ENCODE data around the gene SNX7.

Gene SNX7

GRCh38 chr1:98692482-98692881 lies 31.0 kb downstream of the SNX7 start:
- TF ChIP-seq Cebpa-rat (IDR thresholded peaks at IDR 0.05): no peak
- H3K9ac ChIP-seq: no peak overlapping the region

DNA sequence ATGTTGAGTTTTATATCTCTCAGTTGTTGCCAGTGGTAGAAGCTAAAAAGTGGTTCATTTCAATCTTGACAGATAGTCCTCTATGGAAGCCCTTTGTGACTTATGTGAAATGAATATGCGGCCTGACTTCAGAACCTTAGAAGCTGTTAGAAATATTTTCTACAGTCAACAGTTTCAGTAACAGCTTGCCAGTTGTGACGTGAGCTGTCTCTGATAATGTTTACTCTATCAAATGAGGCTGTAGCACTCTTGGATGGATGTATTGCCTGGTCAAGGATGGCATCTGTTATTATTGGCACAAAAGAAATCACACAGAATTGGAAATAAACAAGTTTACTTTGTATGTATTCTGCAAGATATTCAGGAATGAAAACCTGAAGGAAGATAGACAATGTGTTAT lies 31.9 kb downstream of the SNX7 start:
- no peak overlapping the region for H3K4me2 ChIP-seq
- no peaks in the 10 kb centered on the region for H3K27me3 ChIP-seq
- H3K9me3 ChIP-seq (replicated peaks in 1 of 11): no peaks in the 10 kb centered on the region
- no peak overlapping the region for H3K27ac ChIP-seq
- no peak overlapping the region for H3K9ac ChIP-seq
- H4K20me1 ChIP-seq: no peaks in the 10 kb centered on the region
- H3K36me3 ChIP-seq: no peaks in the 10 kb centered on the region
- TF ChIP-seq Cebpa-rat (IDR thresholded peaks at IDR 0.05): no peak
- no peak overlapping the region for H3K4me3 ChIP-seq
- no peaks in the 10 kb centered on the region for H3K4me1 ChIP-seq

More at GRCh38 chr1:98692482-98692881, 31.0 kb downstream of the SNX7 start:
- no peaks in the 10 kb centered on the region for H3K36me3 ChIP-seq
- no peaks in the 10 kb centered on the region for H4K20me1 ChIP-seq
- no peak overlapping the region for H3K27ac ChIP-seq
- H3K4me3 ChIP-seq: no peak overlapping the region
- H3K4me2 ChIP-seq: no peak overlapping the region
- H3K9me3 ChIP-seq (replicated peaks in 1 of 11): no peaks in the 10 kb centered on the region
- no peaks in the 10 kb centered on the region for H3K4me1 ChIP-seq
- H3K27me3 ChIP-seq: no peaks in the 10 kb centered on the region

DNA sequence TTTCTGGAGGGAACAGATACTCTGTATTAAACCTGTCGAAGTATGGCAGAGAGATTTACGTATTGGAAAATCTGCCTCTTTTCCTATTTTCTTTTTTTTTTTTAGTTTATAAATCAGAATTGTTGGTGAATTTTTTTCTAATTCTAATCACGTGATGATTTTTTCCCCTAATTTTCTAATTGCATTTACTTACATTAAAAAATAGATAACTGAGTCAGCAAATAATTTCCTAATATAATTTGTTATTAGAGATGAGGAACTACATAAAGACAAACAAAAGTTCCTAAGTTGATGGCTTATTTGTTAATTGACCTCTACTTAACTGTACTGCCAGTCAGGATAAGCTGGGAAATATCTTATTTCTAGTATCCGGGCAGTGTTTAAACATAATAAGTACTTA lies 34.6 kb downstream of the SNX7 start:
- Histone ChIP-seq H3K4me3 (no peak overlapping the region), H3K4me2 (no peak overlapping the region), H3K36me3 (no peaks in the 10 kb centered on the region), H3K9ac (no peak overlapping the region), H3K9me3 (replicated peaks in 1 of 11) (no peaks in the 10 kb centered on the region), H3K27ac (no peak overlapping the region), H3K4me1 (no peaks in the 10 kb centered on the region), H4K20me1 (no peaks in the 10 kb centered on the region), H3K27me3 (no peaks in the 10 kb centered on the region)
- TF ChIP-seq Cebpa-rat (IDR thresholded peaks at IDR 0.05): no peak

DNA sequence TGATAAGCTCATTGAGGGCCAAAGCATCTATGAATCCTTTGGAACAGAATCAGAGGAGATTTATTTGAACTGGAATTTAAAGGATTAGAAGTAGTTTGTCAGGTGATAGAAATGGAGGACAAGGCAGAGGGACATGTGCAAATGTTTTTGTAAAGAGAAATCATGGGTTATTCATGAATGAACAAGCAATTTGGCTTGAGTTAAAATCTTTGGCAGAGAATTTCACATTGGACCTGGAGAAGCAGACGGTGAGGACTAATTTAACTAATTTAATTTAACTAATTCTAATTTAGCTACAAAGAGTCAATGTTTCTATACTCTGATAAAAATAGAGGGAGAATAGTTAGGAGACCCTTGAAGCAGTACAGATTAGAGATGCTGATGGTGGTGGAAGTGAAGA lies 36.3 kb downstream of the SNX7 start:
- H3K27ac ChIP-seq: no peak overlapping the region
- no peaks in the 10 kb centered on the region for H3K36me3 ChIP-seq
- no peaks in the 10 kb centered on the region for H4K20me1 ChIP-seq
- no peak overlapping the region for H3K4me2 ChIP-seq
- TF ChIP-seq Cebpa-rat (IDR thresholded peaks at IDR 0.05): no peak
- H3K4me1 ChIP-seq: no peaks in the 10 kb centered on the region
- no peak overlapping the region for H3K4me3 ChIP-seq
- no peaks in the 10 kb centered on the region for H3K27me3 ChIP-seq
- no peaks in the 10 kb centered on the region for H3K9me3 ChIP-seq (replicated peaks in 1 of 11)
- no peak overlapping the region for H3K9ac ChIP-seq

DNA sequence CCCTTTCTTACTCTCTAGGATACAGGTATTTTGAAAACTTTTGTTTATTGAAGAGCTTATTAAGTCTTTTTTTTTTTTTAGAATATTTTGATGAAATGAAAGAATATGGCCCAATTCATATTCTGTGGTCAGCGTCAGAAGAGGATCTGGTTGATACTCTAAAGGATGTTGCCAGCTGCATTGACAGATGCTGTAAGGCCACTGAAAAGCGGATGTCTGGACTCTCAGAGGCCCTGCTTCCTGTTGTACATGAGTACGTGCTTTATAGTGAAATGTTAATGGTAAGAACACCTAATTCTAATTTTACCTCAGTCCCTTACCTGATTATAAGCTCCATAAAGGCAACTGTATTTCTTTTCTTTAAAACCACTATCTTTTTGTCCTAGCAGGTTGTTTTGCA lies 37.1 kb downstream of the SNX7 start:
- TF ChIP-seq Cebpa-rat (IDR thresholded peaks at IDR 0.05): no peak
- Histone ChIP-seq H3K27ac (no peak overlapping the region), H3K9me3 (replicated peaks in 1 of 11) (no peaks in the 10 kb centered on the region), H3K36me3 (no peaks in the 10 kb centered on the region), H3K4me1 (no peaks in the 10 kb centered on the region), H3K4me3 (no peak overlapping the region), H3K9ac (no peak overlapping the region), H4K20me1 (no peaks in the 10 kb centered on the region), H3K4me2 (no peak overlapping the region), H3K27me3 (no peaks in the 10 kb centered on the region)

DNA sequence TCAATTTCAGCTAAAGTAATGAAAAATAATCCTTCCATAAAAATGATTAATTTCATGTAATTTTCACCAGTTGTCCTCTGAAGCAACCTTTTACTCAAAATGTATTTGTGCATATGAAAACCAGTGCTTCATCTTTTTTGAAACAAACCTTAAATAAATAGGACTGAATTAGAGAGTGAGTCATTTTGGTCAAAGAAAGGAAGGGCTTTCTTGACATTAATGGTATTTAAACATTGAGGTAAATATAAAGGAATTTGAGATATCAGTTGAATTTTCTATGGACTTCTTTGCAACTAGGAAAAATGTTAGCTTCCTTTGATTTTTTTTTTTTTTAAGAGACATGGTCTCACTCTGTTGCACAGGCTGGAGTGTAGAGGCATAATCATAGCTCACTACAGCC lies 38.7 kb downstream of the SNX7 start:
- no peaks in the 10 kb centered on the region for H3K27me3 ChIP-seq
- no peak for TF ChIP-seq Cebpa-rat (IDR thresholded peaks at IDR 0.05)
- H3K9me3 ChIP-seq (replicated peaks in 1 of 11): no peaks in the 10 kb centered on the region
- H4K20me1 ChIP-seq: no peaks in the 10 kb centered on the region
- no peak overlapping the region for H3K9ac ChIP-seq
- H3K4me3 ChIP-seq: no peak overlapping the region
- H3K27ac ChIP-seq: no peak overlapping the region
- H3K36me3 ChIP-seq: no peaks in the 10 kb centered on the region
- peaks cover 0 to 4% (median 0%) of the 10 kb centered on the region in 10 experiments; a peak in 1 of 20 replicates for H3K4me1 ChIP-seq
- no peak overlapping the region for H3K4me2 ChIP-seq

DNA sequence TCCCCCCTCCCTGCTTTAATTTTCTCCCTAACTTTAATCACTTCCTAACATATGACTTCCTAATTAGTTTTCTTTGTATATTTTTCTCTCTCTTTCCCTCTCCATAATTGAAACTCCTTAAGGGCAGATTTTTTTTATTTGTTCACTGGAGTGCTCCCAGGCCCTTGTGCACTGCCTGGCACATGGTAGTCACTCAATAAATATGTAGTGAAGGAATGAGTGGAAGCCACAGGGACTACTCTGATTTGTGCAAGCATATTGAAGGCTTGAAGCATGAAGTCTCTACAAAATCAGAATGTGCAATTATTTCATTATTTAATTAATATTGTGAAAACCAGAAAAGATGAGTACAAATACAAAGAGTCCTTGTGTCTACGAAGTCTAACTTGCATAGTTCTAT lies 41.5 kb downstream of the SNX7 start:
- H3K27ac ChIP-seq: no peak overlapping the region
- H3K4me2 ChIP-seq: no peak overlapping the region
- H4K20me1 ChIP-seq: no peaks in the 10 kb centered on the region
- H3K4me1 ChIP-seq: peaks cover 0 to 4% (median 0%) of the 10 kb centered on the region in 10 experiments; a peak in 1 of 20 replicates
- no peak overlapping the region for H3K4me3 ChIP-seq
- no peaks in the 10 kb centered on the region for H3K36me3 ChIP-seq
- H3K27me3 ChIP-seq: no peaks in the 10 kb centered on the region
- TF ChIP-seq Cebpa-rat (IDR thresholded peaks at IDR 0.05): no peak
- H3K9ac ChIP-seq: no peak overlapping the region
- no peaks in the 10 kb centered on the region for H3K9me3 ChIP-seq (replicated peaks in 1 of 11)

DNA sequence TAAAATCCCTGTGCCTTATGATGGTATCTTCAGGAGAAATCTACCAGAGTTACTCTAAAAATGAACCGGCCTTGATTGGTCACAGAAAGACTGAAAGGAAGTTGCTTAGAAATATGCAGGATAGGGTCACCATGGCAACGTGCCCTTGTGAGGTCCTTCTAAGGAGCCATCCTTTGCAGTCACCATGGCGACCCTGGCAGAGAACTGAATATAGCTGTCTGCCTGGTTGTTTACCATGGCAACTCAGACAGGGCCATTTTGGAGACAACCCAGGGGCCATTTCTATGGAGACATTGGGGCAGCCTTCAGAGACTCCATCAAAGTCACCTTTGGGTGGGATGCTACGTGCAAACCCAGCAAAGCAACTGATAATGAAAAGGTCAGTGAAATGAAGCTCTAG lies 43.0 kb downstream of the SNX7 start:
- Histone ChIP-seq H4K20me1 (no peaks in the 10 kb centered on the region), H3K36me3 (no peaks in the 10 kb centered on the region), H3K4me3 (no peak overlapping the region), H3K4me2 (no peak overlapping the region; a peak in 1 of 22 replicates), H3K4me1 (peaks cover 0 to 4% (median 0%) of the 10 kb centered on the region in 10 experiments; a peak in 1 of 20 replicates), H3K9ac (no peak overlapping the region), H3K9me3 (replicated peaks in 1 of 11) (no peaks in the 10 kb centered on the region), H3K27me3 (no peaks in the 10 kb centered on the region), H3K27ac (no peak overlapping the region)
- TF ChIP-seq Cebpa-rat (IDR thresholded peaks at IDR 0.05): no peak

DNA sequence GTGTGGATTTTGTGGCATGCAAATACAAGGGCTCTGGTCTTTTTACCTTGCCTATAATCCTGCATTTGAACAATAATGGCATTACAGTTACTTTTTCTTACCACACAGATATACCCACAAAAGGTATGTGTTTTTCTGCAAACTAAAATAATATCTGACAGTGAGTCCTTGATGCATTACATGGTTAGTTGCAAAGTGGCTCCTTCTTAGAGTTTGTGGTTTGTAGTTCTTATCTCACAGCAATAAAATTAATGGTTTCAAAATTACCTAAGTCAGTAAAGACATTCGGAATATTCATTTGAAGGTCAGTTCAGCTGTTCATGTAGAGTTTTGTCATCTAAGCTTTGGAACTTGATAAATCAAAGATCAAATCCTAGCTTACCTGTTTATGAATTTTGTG lies 43.5 kb downstream of the SNX7 start:
- H3K4me1 ChIP-seq: peaks cover 0 to 4% (median 0%) of the 10 kb centered on the region in 10 experiments; a peak in 1 of 20 replicates
- no peaks in the 10 kb centered on the region for H3K9me3 ChIP-seq (replicated peaks in 1 of 11)
- H3K4me3 ChIP-seq: no peak overlapping the region
- no peak for TF ChIP-seq Cebpa-rat (IDR thresholded peaks at IDR 0.05)
- H3K27ac ChIP-seq: no peak overlapping the region
- no peak overlapping the region for H3K4me2 ChIP-seq
- H3K9ac ChIP-seq: no peak overlapping the region
- no peaks in the 10 kb centered on the region for H3K36me3 ChIP-seq
- no peaks in the 10 kb centered on the region for H3K27me3 ChIP-seq
- H4K20me1 ChIP-seq: no peaks in the 10 kb centered on the region

- H3K4me1 ChIP-seq: peaks cover 0 to 4% (median 0%) of the 10 kb centered on the region in 10 experiments; a peak in 1 of 20 replicates
- H3K36me3 ChIP-seq: no peaks in the 10 kb centered on the region
- H3K9ac ChIP-seq: no peak overlapping the region
- no peak for TF ChIP-seq Cebpa-rat (IDR thresholded peaks at IDR 0.05)
- H3K27ac ChIP-seq: no peak overlapping the region
- no peaks in the 10 kb centered on the region for H4K20me1 ChIP-seq
- no peak overlapping the region for H3K4me3 ChIP-seq
- no peaks in the 10 kb centered on the region for H3K9me3 ChIP-seq (replicated peaks in 1 of 11)
- H3K4me2 ChIP-seq: no peak overlapping the region
- no peaks in the 10 kb centered on the region for H3K27me3 ChIP-seq
Observed at GRCh38 chr1:98705591-98705990, 44.1 kb downstream of the SNX7 start.

All from BLaER1 treated with 17β-estradiol and CSF1 and Interleukin-3, amounts not matched to agents 10 nM and 100 nM (cell line).